Activated B cell treated with CpG ODN at 0.5 μM for 24 hours (primary cell): Measurements from ENCODE around the gene TUBA3E. TPM values are rescaled to one million over a fixed set of nuclear protein-coding genes. Genes with fewer than 3 reads are reported as not detected.
"Not testable (repeated sequence)": the region's sequence is repeated elsewhere in the genome, so short reads cannot be mapped to it uniquely, and the experiment has no call there.

ENCODE experiments used
- ATAC-seq: fragments of 200-7000 bp; cut with Tn5 transposase; one replicate; pipeline ENCODE4 v1.10.0; 2021; ENCODE audit warnings: low read depth, mild to moderate bottlenecking, moderate library complexity
- CTCF ChIA-PET: fragments of 350-600 bp; sonication (Branson Sonifier 250); formaldehyde crosslinking; loops from one replicate; lab custom pipeline; 2021; ENCODE audit warnings: antibody characterized with exemption; lab: Charles Lee
- POLR2A ChIA-PET: fragments of 350-600 bp; sonication (Branson Sonifier 250); formaldehyde crosslinking; loops from one replicate; lab custom pipeline; 2021; ENCODE audit warnings: antibody characterized with exemption; lab: Charles Lee
- DNase-seq: peaks from one replicate; pipeline ENCODE4 v3.0.0; 2022
- H3K27ac Mint-ChIP-seq: one replicate; pipeline ENCODE4 v1.8.0; 2020; ENCODE audit warnings: mixed read lengths
- H3K27me3 Mint-ChIP-seq: one replicate; pipeline ENCODE4 v1.8.0; 2021; ENCODE audit warnings: mixed read lengths
- H3K36me3 Mint-ChIP-seq: one replicate; pipeline ENCODE4 v1.8.0; 2021; ENCODE audit warnings: low read depth, mixed read lengths
- H3K4me1 Mint-ChIP-seq: one replicate; pipeline ENCODE4 v1.8.0; 2021; ENCODE audit warnings: mixed read lengths
- H3K4me3 Mint-ChIP-seq: one replicate; pipeline ENCODE4 v1.8.0; 2020; ENCODE audit warnings: mild to moderate bottlenecking, mixed read lengths
- H3K9me3 Mint-ChIP-seq: one replicate; pipeline ENCODE4 v1.8.0; 2020; ENCODE audit warnings: mixed read lengths
- intact Hi-C: fragments of 100-400 bp; cut with micrococcal nuclease; formaldehyde crosslinking; loops from one replicate; pipeline ENCODE4 v1.15.1; 2024
- total RNA-seq: library from RNA; stranded (reverse); gene quantifications from 2 replicates; pipeline ENCODE4 v1.2.3, GENCODE V29; 2022
- TF ChIP-seq, protein P1 (sequence below): fragments of 200-600 bp; IDR thresholded peaks from one replicate; pipeline ENCODE4 v1.8.0; 2022; ENCODE audit warnings: antibody characterized with exemption, mild to moderate bottlenecking

TUBA3E gene
- total RNA-seq, 1 donor from 2014 or later = not detected

DNA sequence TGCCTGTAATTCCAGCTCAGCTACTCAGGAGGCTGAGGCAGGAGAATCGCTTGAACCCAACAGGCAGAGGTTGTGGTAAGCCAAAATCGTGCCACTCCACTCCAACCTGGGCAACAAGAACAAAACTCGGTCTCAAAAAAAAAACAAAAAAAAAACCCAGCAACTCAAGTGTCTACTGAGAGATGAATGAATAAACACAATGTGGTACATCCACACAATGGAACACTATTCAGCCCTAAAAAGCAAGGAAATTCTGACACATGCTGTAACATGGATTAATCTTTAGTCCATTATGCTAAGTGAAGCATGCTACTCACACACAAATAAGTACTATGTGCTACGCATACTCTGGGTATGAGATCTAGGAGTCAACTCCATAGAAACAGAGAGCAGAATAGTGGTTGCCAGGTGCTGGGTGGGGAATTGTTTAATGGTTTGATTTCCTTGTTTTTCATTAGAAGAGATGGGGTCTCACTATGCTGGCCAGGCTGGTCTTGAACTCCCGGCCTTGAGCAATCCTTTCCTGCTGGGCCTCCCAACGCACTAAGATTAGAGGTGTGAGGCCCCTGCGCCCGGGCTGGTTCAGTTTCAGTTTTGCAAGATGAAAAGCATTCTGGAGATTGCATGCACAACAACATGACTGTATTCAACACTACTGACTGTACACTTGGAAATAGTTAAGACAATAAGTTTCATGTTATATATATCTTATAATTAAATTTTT is 32.8 kb downstream of the TUBA3E start:
- H3K4me1 Mint-ChIP-seq = no peaks in the 10 kb centered on the region
- no peak overlapping the region for H3K27ac Mint-ChIP-seq
- H3K9me3 Mint-ChIP-seq = no peaks in the 10 kb centered on the region
- peaks cover 74% of the 10 kb centered on the region for H3K36me3 Mint-ChIP-seq
- H3K4me3 Mint-ChIP-seq = no peak overlapping the region
- ChIA-PET POLR2A (interaction anchor here (1.0 kb wide), 1 partner anchor 16 kb away, joined by 3 read pairs; the partner anchor contains the start of gene SMPD4), CTCF (no interaction called here)
- DNase-seq = no peak
- TF ChIP-seq, protein P1, sequence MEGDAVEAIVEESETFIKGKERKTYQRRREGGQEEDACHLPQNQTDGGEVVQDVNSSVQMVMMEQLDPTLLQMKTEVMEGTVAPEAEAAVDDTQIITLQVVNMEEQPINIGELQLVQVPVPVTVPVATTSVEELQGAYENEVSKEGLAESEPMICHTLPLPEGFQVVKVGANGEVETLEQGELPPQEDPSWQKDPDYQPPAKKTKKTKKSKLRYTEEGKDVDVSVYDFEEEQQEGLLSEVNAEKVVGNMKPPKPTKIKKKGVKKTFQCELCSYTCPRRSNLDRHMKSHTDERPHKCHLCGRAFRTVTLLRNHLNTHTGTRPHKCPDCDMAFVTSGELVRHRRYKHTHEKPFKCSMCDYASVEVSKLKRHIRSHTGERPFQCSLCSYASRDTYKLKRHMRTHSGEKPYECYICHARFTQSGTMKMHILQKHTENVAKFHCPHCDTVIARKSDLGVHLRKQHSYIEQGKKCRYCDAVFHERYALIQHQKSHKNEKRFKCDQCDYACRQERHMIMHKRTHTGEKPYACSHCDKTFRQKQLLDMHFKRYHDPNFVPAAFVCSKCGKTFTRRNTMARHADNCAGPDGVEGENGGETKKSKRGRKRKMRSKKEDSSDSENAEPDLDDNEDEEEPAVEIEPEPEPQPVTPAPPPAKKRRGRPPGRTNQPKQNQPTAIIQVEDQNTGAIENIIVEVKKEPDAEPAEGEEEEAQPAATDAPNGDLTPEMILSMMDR = no peak
- intact Hi-C loops = no loop called here
- ATAC-seq = no peak
- no peaks in the 10 kb centered on the region for H3K27me3 Mint-ChIP-seq

- CTCF ChIA-PET = no interaction called here
- TF ChIP-seq, protein P1 = no peak
- no peak for ATAC-seq
- Mint-ChIP-seq H3K27ac (no peak overlapping the region), H3K36me3 (peaks cover 68% of the 10 kb centered on the region), H3K27me3 (no peaks in the 10 kb centered on the region), H3K4me3 (no peak overlapping the region), H3K4me1 (peaks cover 17% of the 10 kb centered on the region), H3K9me3 (no peaks in the 10 kb centered on the region)
- POLR2A ChIA-PET = interaction anchor here (0.6 kb wide), 1 partner anchor 17 kb away, joined by 9 read pairs; no protein-coding TSS in a partner anchor
- intact Hi-C loops = no loop called here
- no peak for DNase-seq
Observed at GRCh38 chr2:130162968-130163367, 35.3 kb downstream of the TUBA3E start.

DNA sequence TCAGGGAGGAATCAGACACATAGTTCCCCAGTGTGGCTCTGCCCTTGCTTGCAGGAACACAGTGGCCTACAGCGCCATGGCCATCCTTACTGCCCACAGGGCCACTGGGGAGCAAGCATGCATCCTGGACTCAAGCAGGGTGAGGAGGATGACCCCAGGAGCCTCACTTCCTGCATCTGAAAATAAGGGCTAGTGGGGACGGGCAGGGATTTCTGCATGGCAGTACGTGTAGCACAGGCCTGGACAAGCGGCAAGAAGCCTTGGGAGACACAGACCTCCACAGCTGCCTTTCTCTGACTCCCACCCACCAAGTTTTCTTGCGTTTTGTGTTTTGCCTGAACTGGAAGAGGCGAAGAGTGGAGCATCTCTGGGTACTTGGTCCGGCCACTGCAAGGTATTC is 35.8 kb downstream of the TUBA3E start:
- H3K27ac Mint-ChIP-seq, intact Hi-C loops, H3K27me3 Mint-ChIP-seq, CTCF ChIA-PET, ATAC-seq, H3K9me3 Mint-ChIP-seq, POLR2A ChIA-PET, H3K4me3 Mint-ChIP-seq, DNase-seq: not testable (repeated sequence)
- H3K36me3 Mint-ChIP-seq = peaks cover 64% of the 10 kb centered on the region
- peaks cover 22% of the 10 kb centered on the region for H3K4me1 Mint-ChIP-seq

DNA sequence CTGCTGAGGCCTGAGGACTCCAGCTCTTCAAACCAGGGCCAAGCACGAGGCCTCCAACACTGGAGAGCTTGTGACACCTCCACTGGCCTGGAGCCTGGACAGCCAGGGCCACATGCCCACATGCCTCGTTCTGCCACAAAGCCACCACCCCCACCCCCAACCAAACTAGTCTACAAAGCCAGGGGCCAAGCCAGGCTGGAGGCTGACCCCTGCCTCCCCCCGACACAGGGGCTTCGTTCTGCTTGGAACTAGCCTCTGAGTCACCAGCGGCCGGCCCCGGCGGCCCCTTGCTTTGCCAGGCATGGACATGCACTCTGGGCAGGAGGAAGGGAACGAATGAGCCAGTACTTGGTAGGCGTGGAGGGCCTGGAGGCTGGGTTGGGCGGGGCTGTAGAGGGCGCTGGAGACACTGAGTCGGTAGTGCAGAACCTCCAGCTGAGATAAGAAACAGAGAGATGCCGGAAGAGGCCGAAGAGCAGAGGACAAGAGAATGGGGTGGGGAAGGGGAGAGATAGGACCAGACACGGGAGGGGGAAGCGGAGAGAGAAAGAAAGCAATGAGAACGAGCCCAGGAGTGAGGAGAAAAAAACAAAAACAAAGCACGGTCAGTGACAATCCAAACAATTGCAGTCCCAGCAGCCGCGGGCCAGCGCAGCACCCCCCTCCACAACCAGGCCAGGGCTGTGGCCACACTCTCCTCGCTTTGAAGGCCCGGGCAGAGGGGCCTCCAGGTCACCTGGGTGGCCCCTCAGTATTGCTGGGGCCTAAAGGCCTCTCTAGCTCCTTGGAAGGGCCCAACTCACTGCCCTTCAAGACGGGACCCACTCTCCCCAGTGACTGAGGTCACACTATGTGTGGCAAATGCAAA is 37.2 kb downstream of the TUBA3E start:
- ATAC-seq, H3K4me3 Mint-ChIP-seq, H3K9me3 Mint-ChIP-seq, POLR2A ChIA-PET, intact Hi-C loops, H3K27me3 Mint-ChIP-seq, DNase-seq, H3K27ac Mint-ChIP-seq, CTCF ChIA-PET: not testable (repeated sequence)
- Mint-ChIP-seq H3K36me3 (peaks cover 52% of the 10 kb centered on the region), H3K4me1 (peaks cover 33% of the 10 kb centered on the region)

- H3K4me3 Mint-ChIP-seq = no peak overlapping the region
- DNase-seq (no peak), ATAC-seq (no peak)
- peaks cover 33% of the 10 kb centered on the region for H3K4me1 Mint-ChIP-seq
- H3K9me3 Mint-ChIP-seq = no peaks in the 10 kb centered on the region
- POLR2A ChIA-PET = no interaction called here
- TF ChIP-seq, protein P1 = no peak
- H3K36me3 Mint-ChIP-seq = peaks cover 44% of the 10 kb centered on the region
- H3K27me3 Mint-ChIP-seq = no peaks in the 10 kb centered on the region
- intact Hi-C loops = no loop called here
- no peak overlapping the region for H3K27ac Mint-ChIP-seq
- CTCF ChIA-PET = no interaction called here
Observed at GRCh38 chr2:130160131-130160530, 38.1 kb downstream of the TUBA3E start.

GRCh38 chr2:130159376-130159775 is 38.9 kb downstream of the TUBA3E start:
- CTCF ChIA-PET = interaction anchor here (2.4 kb wide), 1 partner anchor 223 kb away, joined by 8 read pairs; no protein-coding TSS in a partner anchor
- H3K27ac Mint-ChIP-seq, ATAC-seq, POLR2A ChIA-PET, H3K27me3 Mint-ChIP-seq, DNase-seq, H3K9me3 Mint-ChIP-seq, H3K4me3 Mint-ChIP-seq: not testable (repeated sequence)
- intact Hi-C loops = loop anchor here (2.0 to 10.0 kb wide), 3 partner anchors 132 to 1423 kb away; no protein-coding TSS in a partner anchor
- Mint-ChIP-seq H3K4me1 (peaks cover 33% of the 10 kb centered on the region), H3K36me3 (peaks cover 46% of the 10 kb centered on the region)
